GM12878 (cell line): Measurements from ENCODE around the gene NXPE1. TPM values are rescaled to one million over a fixed set of nuclear protein-coding genes. Genes with fewer than 3 reads are reported as not detected.

Source experiments
- ATAC-seq: fragments of 200-7000 bp; cut with Tn5 transposase; 3 replicates; pipeline ENCODE4 v1.9.1; 2020; ENCODE audit warnings: mild to moderate bottlenecking, moderate library complexity
- BruUV-seq: library from RNA; stranded (reverse); fragments of 400-500 nt; replicated peaks from 2 replicates; lab custom pipeline; 2021; lab: Mats Ljungman, UMichigan
- CTCF ChIA-PET: fragments of 300-600 bp; sonication (Branson Sonifier 250); formaldehyde crosslinking; extraction: SDS; loops from one replicate; lab custom pipeline; 2021; ENCODE audit warnings: inconsistent platforms; lab: Yijun Ruan, JAX
- POLR2A ChIA-PET: fragments of 350-600 bp; formaldehyde crosslinking; extraction: SDS; loops from one replicate; lab custom pipeline; 2021; ENCODE audit warnings: inconsistent platforms; lab: Charles Lee
- RAD21 ChIA-PET: fragments of 300-600 bp; sonication (Branson Sonifier 250); formaldehyde crosslinking; loops from one replicate; lab custom pipeline; 2023; ENCODE audit warnings: antibody characterized with exemption; ENCODE audit not compliant: unreplicated experiment; lab: Charles Lee
- SMC1A ChIA-PET: fragments of 300-600 bp; sonication (Branson Sonifier 250); formaldehyde crosslinking; loops from one replicate; lab custom pipeline; 2023; ENCODE audit not compliant: unreplicated experiment, uncharacterized antibody; lab: Charles Lee
- DNase-seq: peaks from one replicate; pipeline ENCODE4 v3.0.0-alpha.2; 2011; ENCODE audit warnings: low read depth, low spot score
- FAIRE-seq: peaks from 3 replicates; lab custom pipeline; 2011; peaks lifted over from hg19 to GRCh38; lab: Jason Lieb, UNC
- H2AFZ ChIP-seq: 2 replicates; pipeline ENCODE4 v1.6.0; 2011; ENCODE audit warnings: low read depth, low read length, control low read depth; ENCODE audit not compliant: control insufficient read depth
- H3K27ac ChIP-seq: 2 replicates; pipeline ENCODE4 v1.5.1; 2011; ENCODE audit warnings: control low read depth; ENCODE audit not compliant: control insufficient read depth, insufficient read depth
- H3K27me3 ChIP-seq, 2 experiments: replicated peaks in 1 of 2; 2 replicates each; pipeline versions ENCODE4 v1.6.0 to v1.6.1; 2011; ENCODE audit warnings: low read length in 1 of 2; ENCODE audit not compliant: control insufficient read depth in 2 of 2, insufficient read depth in 2 of 2
- H3K36me3 ChIP-seq, 2 experiments: 2 replicates each; pipeline ENCODE4 v1.5.1; 2011; ENCODE audit warnings: low read length in 1 of 2; ENCODE audit not compliant: control insufficient read depth in 2 of 2, insufficient read depth in 2 of 2
- H3K4me1 ChIP-seq: 2 replicates; pipeline ENCODE4 v1.6.1; 2011; ENCODE audit warnings: mild to moderate bottlenecking, low read length, moderate library complexity, mixed read lengths; ENCODE audit not compliant: control insufficient read depth, insufficient read depth
- H3K4me2 ChIP-seq: 2 replicates; pipeline ENCODE4 v1.6.0; 2011; ENCODE audit warnings: control low read depth; ENCODE audit not compliant: control insufficient read depth, insufficient read depth
- H3K4me3 ChIP-seq: fragments of 200-600 bp; sonication (generic); 2 replicates; pipeline ENCODE4 v1.5.1; 2016
- H3K79me2 ChIP-seq: 2 replicates; pipeline ENCODE4 v1.6.0; 2011; ENCODE audit warnings: low read length; ENCODE audit not compliant: control insufficient read depth, insufficient read depth
- H3K9ac ChIP-seq: 2 replicates; pipeline ENCODE4 v1.8.0; 2011; ENCODE audit warnings: low read length, control low read depth, mixed read lengths; ENCODE audit not compliant: control insufficient read depth, insufficient read depth
- H3K9me3 ChIP-seq: replicated peaks from 3 replicates; pipeline ENCODE4 v1.5.1; 2011; ENCODE audit warnings: mild to moderate bottlenecking, low read length; ENCODE audit not compliant: control insufficient read depth, insufficient read depth
- H4K20me1 ChIP-seq: 2 replicates; pipeline ENCODE4 v1.6.0; 2011; ENCODE audit not compliant: control insufficient read depth, insufficient read depth
- BRCA1 ChIP-seq: IDR thresholded peaks from 2 replicates; pipeline ENCODE4 v1.6.1; 2011; ENCODE audit warnings: low read depth, low read length, improper control_type of control experiment
- CHD2 ChIP-seq: IDR thresholded peaks from 2 replicates; pipeline ENCODE4 v1.6.1; 2011; ENCODE audit warnings: low read depth, low read length, improper control_type of control experiment, borderline replicate concordance
- CREB1 ChIP-seq: IDR thresholded peaks from 2 replicates; pipeline ENCODE4 v1.6.1; 2012; ENCODE audit warnings: low read depth, mild to moderate bottlenecking, inconsistent platforms
- CUX1 ChIP-seq: IDR thresholded peaks from 2 replicates; pipeline ENCODE4 v1.6.1; 2012; ENCODE audit warnings: improper control_type of control experiment, low read depth, low read length; ENCODE audit not compliant: insufficient replicate concordance
- FOXK2 ChIP-seq: fragments of 450-650 bp; IDR thresholded peaks from 2 replicates; pipeline ENCODE4 v1.6.1; 2017; ENCODE audit warnings: mild to moderate bottlenecking, moderate library complexity
- FOXM1 ChIP-seq: IDR thresholded peaks from 2 replicates; pipeline ENCODE4 v1.6.1; 2012; ENCODE audit warnings: low read depth, mild to moderate bottlenecking, inconsistent platforms, low read length, moderate library complexity
- GABPA ChIP-seq: IDR thresholded peaks from 2 replicates; pipeline ENCODE4 v1.6.1; 2014; ENCODE audit warnings: antibody characterized with exemption, low read depth, mild to moderate bottlenecking, inconsistent platforms
- IKZF1 ChIP-seq: fragments of 450-650 bp; conservative IDR thresholded peaks from 2 replicates; pipeline ENCODE4 v1.6.1; 2017; ENCODE audit warnings: antibody characterized with exemption, mild to moderate bottlenecking
- JUND ChIP-seq: IDR thresholded peaks from 2 replicates; pipeline ENCODE4 v1.6.1; 2012; ENCODE audit warnings: low read depth, mild to moderate bottlenecking, low read length, improper control_type of control experiment, moderate library complexity
- MEF2A ChIP-seq: IDR thresholded peaks from 2 replicates; pipeline ENCODE4 v1.6.1; 2011; ENCODE audit warnings: low read depth, mild to moderate bottlenecking, low read length, moderate library complexity; ENCODE audit not compliant: insufficient read depth
- MTA2 ChIP-seq: fragments of 450-650 bp; IDR thresholded peaks from 2 replicates; pipeline ENCODE4 v1.6.1; 2016; ENCODE audit warnings: low read depth, mild to moderate bottlenecking, moderate library complexity
- MTA3 ChIP-seq: IDR thresholded peaks from 2 replicates; pipeline ENCODE4 v1.6.1; 2012; ENCODE audit warnings: low read length, inconsistent platforms, borderline replicate concordance
- RELB ChIP-seq: fragments of 450-650 bp; IDR thresholded peaks from 2 replicates; pipeline ENCODE4 v1.6.1; 2017; ENCODE audit warnings: low read depth, mild to moderate bottlenecking, moderate library complexity
- SMARCA5 ChIP-seq: fragments of 450-650 bp; IDR thresholded peaks from 2 replicates; pipeline ENCODE4 v1.6.1; 2017; ENCODE audit warnings: mild to moderate bottlenecking
- SPI1 ChIP-seq: IDR thresholded peaks from 2 replicates; pipeline ENCODE4 v1.6.1; 2011; ENCODE audit warnings: low read depth, mild to moderate bottlenecking, low read length, moderate library complexity, borderline replicate concordance; ENCODE audit not compliant: insufficient read depth
- STAT3 ChIP-seq: IDR thresholded peaks from 2 replicates; pipeline ENCODE4 v1.6.1; 2011; ENCODE audit warnings: low read depth, low read length, improper control_type of control experiment
- TAF1 ChIP-seq: IDR thresholded peaks from 2 replicates; pipeline ENCODE4 v1.6.1; 2011; ENCODE audit warnings: mild to moderate bottlenecking, low read depth, low read length, borderline replicate concordance
- ZNF217 ChIP-seq: fragments of 450-650 bp; IDR thresholded peaks from 2 replicates; pipeline ENCODE4 v1.6.1; 2017; ENCODE audit warnings: antibody characterized with exemption, mild to moderate bottlenecking
- ZNF274 ChIP-seq: IDR thresholded peaks from one replicate; pipeline ENCODE4 v1.8.0; 2011; ENCODE audit not compliant: insufficient read length, insufficient read depth
- WGBS: methylation state at CpG from one replicate; pipeline ENCODE4 v1.1.6; 2016; ENCODE audit warnings: low lambda C conversion rate; ENCODE audit not compliant: insufficient replicate concordance, insufficient coverage; ENCODE audit errors: missing lambda C conversion rate; 5-methylcytosine and 5-hydroxymethylcytosine counted together
- in situ Hi-C: fragments of 300-500 bp; cut with MboI; formaldehyde crosslinking; loops from 9 replicates; pipeline ENCODE4 v1.14.3; 2018; ENCODE audit warnings: mixed read lengths
- intact Hi-C: fragments of 100-400 bp; cut with micrococcal nuclease; formaldehyde crosslinking; loops from one replicate; pipeline ENCODE4 v1.14.2; 2022; ENCODE audit not compliant: unreplicated experiment
- polyA plus RNA-seq, 11 experiments: library from polyadenylated mRNA; depleted of rRNA in 4 of 11; unstranded in 6 of 11; stranded (reverse) in 5 of 11; fragments of >200 nt; fragmentation: Nextera tagmentation in 4 of 11; fragmentation: Illumina TruSeq in 1 of 11; extraction: Ambion mirVana in 4 of 11; extraction: Trizol in 1 of 11; gene quantifications; 1 replicate in 1 of 11; 2 replicates in 10 of 11; pipeline versions ENCODE4 v1.2.1 to v1.2.3, GENCODE V29; 2011 to 2016; ENCODE audit warnings: inconsistent platforms in 2 of 11, missing spikeins in 2 of 11, low read depth in 1 of 11
- total RNA-seq, 4 experiments: library from RNA; depleted of rRNA in 3 of 4; stranded (reverse); fragments of >200 nt in 3 of 4; fragmentation: Illumina TruSeq in 1 of 4; extraction: Trizol in 1 of 4; gene quantifications; 2 replicates each; pipeline versions ENCODE4 v1.2.1 to v1.2.3, GENCODE V29; 2013 to 2021

NXPE1 gene
- total and polyA plus RNA-seq, 10 of the 15 experiments (the other 5 are each of a cell fraction or from before 2014, with no cell fraction given) = not detected

- H4K20me1 ChIP-seq = no peaks in the 10 kb centered on the region; the same call in 1 of the 2 replicates
- no TSS peak for BruUV-seq
- H3K9me3 ChIP-seq = peaks cover 5% of the 10 kb centered on the region; the same call in 1 of the 3 replicates
- no peak overlapping the region for H2AFZ ChIP-seq
- ChIA-PET CTCF (no interaction called here), POLR2A (no interaction called here), SMC1A (no interaction called here), RAD21 (no interaction called here)
- in situ Hi-C loops = no loop called here
- DNase-seq = no peak
- H3K9ac ChIP-seq = no peak overlapping the region
- no peak overlapping the region for H3K27ac ChIP-seq
- peak; percentile 12; the same call in 1 of the 3 replicates for ATAC-seq
- no peak overlapping the region for H3K4me3 ChIP-seq
- 0 out of 4 replicates have a peak, but pooled peaks cover 0 to 4% of the 10 kb centered on the region in 2 experiments for H3K27me3 ChIP-seq
- H3K36me3 ChIP-seq = no peaks in the 10 kb centered on the region
- intact Hi-C loops = loop anchor here (5.0 kb wide), 1 partner anchor 264 kb away; no protein-coding TSS in a partner anchor
- H3K4me2 ChIP-seq = no peak overlapping the region
- H3K4me1 ChIP-seq = no peaks in the 10 kb centered on the region
- no peaks in the 10 kb centered on the region for H3K79me2 ChIP-seq
- FAIRE-seq = no peak
- WGBS = 2% methylated on average over 9 of the region's 9 CpGs
- TF ChIP-seq MTA2 (no peak), STAT3 (no peak), SMARCA5 (no peak), CUX1 (no peak), BRCA1 (no peak), MEF2A (no peak), FOXK2 (no peak), ZNF217 (peak; percentile 33; the same call in 1 of the 2 replicates), IKZF1 (no peak), ZNF274 (no peak), GABPA (no peak), CHD2 (no peak), MTA3 (no peak), RELB (peak; percentile 10; the same call in 1 of the 2 replicates), JUND (no peak), SPI1 (no peak), CREB1 (no peak), FOXM1 (no peak), TAF1 (no peak)
Measured at GRCh38 chr11:114606003-114606801, 46.5 kb upstream of the NXPE1 start.
